HG02840 (cell line): ENCODE results near the gene COIL.

ENCODE experiments used
- ATAC-seq: cut with Tn5 transposase; IDR thresholded peaks from one replicate; pipeline ENCODE4 v1.9.1; 2021; ENCODE audit warnings: mild to moderate bottlenecking, moderate library complexity, moderate number of reproducible peaks; ENCODE audit not compliant: unreplicated experiment, low FRiP score

Gene COIL

GRCh38 chr17:56912105-56912999 lies 48.5 kb downstream of the COIL start:
- ATAC-seq = no peak

GRCh38 chr17:56910509-56911235 lies 50.2 kb downstream of the COIL start:
- ATAC-seq = no peak

- no peak for ATAC-seq
Observed at GRCh38 chr17:56909742-56910508, 50.9 kb downstream of the COIL start.

- ATAC-seq = peak; percentile 62
Observed at GRCh38 chr17:56908001-56908542, 52.8 kb downstream of the COIL start.

DNA sequence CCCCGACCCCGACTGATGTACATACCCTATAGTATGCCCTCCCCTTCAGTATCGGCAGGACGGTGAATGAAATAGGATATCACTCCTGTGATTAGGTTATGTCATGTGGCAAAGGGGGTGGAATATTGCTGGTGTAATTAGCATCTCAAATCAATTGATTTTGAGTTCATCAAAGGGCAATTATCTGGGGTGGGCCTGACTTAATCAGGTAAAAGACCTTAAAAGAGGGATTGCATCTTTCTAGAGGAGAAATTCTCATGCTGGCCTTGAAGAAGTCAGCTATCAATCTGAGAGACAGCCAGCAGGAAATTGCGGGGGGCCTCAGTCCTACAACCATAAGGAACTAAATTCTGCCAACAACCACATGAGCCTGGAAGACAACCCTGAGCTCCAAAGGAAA lies 57.3 kb downstream of the COIL start:
- no peak for ATAC-seq

DNA sequence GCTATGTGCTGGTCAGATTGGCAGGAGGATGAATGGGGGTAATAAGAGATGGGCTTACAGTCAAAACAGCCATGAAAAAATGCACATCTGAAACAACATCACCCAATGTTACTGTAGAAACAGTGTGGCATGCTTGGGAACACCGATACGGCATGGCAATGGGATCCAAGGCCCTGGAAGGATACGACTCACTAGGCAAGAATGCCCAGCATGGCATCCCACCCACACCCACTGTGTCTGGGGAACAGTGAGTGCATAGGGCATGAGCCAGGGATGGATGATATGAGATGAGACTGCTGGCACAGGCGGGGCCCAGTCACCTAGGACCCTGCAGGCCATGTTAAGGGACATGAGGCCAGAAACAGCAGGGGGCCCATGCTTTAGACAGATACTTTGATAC lies 58.5 kb downstream of the COIL start:
- no peak for ATAC-seq

DNA sequence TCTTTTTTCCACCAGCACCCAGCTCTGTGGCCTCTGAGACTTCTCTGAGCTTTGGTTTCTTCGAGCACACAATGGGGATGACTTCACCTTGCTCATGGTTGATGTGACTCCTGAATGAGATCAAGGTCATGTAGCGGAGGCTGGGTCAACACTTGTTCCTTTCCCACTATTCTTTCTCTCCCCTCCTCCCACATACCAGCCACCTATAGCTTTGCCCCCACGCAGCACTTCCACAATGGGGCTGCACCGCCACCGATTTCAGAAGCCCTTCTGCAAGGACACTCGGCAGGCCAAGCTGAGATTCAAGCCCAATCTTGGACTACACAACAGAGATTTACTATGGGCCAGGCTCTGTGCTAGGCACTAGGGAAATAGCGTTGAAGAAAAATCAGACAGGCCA lies 61.4 kb downstream of the COIL start:
- ATAC-seq = no peak

GRCh38 chr17:56898874-56899273 lies 62.0 kb downstream of the COIL start:
- no peak for ATAC-seq

GRCh38 chr17:56897646-56898424 lies 63.0 kb downstream of the COIL start:
- ATAC-seq = no peak

- no peak for ATAC-seq
Observed at GRCh38 chr17:56896968-56897359, 63.9 kb downstream of the COIL start.

DNA sequence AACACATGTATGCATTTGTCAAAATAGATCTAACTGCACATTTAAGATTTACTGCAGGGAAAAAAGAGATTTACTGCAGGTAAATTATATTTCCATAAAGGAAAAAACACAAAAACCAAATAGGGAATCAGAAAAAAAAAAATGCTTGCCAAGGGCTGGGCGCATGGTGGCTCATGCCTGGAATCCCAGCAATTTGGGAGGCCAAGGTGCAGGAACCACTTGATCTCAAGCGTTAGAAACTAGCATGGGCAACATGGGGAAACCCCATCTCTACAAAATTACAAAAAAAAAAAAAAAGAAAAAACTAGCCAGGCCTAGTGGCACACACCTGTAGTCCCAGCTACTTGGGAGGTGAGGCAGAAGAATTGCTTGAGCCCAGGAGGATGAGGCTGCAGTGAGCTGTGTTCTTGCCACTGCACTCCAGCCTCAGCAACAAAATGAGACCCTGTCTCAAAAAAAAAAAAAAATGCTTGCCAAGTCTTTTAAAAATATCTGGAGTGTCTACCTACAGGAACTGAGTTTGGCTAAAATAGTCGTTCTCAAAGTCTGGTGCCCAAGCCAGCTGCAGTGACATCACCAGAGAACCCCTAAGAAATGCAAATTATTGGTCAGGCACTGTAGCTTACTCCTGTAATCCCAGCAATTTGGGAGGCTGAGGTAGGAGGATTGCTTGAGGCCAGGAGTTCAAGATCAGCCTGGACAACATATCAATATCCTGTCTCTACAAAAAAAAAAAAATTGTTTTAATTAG lies 64.5 kb downstream of the COIL start:
- ATAC-seq = no peak

- no peak for ATAC-seq
Observed at GRCh38 chr17:56894859-56895455, 65.9 kb downstream of the COIL start.

- ATAC-seq = no peak
Observed at GRCh38 chr17:56893503-56893902, 67.3 kb downstream of the COIL start.

- no peak for ATAC-seq
Observed at GRCh38 chr17:56892333-56892732, 68.5 kb downstream of the COIL start.

DNA sequence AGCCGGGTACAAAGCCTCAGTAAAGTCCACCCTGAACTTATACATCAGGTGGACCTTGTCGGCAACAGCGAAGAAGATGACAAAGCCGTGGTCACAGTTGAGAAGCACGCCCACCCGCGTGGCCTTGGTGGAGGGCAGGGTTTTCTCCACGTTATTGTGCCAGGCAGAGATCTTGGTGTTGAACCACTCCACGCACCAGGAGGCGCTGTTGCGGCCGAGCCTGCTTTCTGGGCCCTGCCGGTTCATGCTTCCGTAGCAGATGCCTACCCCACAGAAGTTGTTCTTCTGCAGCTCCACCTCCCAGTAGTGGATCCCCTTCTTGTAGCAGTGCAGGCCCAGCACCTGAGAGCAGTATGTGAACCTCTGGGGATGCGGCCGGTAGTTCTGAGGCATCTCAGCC lies 69.1 kb downstream of the COIL start:
- ATAC-seq = no peak

DNA sequence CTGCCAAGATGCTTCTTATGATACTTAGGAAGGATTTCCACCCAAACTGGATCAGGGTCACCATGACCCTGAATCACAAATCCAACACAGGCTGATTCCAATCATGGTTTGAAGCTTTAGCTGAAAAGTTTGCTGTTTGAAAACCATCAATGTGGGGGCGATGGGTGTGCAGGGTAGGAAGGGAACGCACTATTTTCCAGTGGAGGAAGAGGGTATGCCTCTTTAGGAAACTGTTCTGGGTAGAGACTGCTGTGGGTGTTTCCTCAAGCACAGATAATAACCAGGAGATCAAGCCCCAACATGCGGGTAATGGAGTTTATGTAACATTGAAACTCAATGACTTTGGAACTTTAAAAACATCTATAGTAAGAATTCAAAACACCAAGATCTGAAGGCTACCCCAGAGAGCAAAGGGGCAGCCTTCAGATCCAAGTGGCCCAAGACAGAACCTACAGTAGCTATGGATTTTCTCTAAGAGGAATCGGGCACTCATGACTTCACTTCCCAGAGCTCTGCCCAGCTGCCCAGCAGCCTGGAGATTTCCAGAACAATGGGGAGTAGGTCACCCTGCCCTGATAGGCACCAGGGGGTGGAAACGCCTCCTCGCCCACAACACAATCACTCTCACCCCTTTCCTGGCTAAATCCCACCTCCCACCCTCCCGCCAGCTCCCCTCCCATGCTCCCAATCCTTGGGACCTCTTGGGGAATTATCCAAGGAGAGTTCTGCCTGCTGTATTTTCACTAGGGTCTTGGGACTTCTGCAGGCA lies 69.8 kb downstream of the COIL start:
- no peak for ATAC-seq

DNA sequence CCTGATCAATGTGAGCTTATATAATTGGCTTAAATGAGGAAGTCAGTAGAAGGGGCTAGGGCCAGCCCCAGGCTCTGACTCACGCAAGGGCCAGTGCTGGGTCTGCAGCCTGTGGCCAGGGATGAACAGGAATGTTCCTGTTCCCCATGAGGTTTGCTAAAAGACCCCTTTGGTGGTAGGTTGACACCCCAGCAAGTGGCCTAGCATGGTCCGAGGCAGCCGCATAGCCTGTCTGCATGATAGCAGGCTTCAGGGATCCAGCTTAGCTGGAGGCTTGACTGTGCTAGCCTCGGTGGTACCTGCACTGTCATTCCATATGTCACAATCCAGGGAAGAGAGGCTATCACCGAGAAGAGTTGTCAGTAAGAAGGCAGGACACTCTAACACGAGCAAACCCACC lies 70.5 kb downstream of the COIL start:
- no peak for ATAC-seq
